HG03175 (cell line): Measurements from ENCODE around the gene STARD8.
"Not testable (repeated sequence)": the region's sequence is repeated elsewhere in the genome, so short reads cannot be mapped to it uniquely, and the experiment has no call there.

Source experiments
- ATAC-seq: cut with Tn5 transposase; IDR thresholded peaks from one replicate; pipeline ENCODE4 v1.9.1; 2021; ENCODE audit warnings: mild to moderate bottlenecking, moderate library complexity; ENCODE audit not compliant: unreplicated experiment

STARD8 gene

DNA sequence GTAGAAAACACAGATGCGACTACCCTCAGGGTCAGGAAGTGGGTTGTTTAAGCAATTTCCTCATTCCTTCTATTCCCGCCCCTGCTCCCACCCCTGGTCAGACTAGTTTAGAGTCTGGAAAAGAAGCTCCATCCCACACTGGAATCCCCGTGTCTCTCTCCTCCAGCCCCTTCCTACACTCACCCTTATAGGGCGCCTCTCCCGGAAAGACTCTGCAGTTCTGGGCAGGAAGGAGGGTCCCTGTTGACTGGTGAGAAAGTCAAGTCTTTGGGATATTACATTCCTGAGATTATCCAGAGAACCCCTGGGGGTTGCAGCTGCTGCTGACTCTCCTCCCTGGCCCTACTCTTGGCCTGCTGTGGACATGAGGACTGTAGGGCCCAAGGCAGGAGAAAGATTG is 11.9 kb downstream of the STARD8 start:
- no peak for ATAC-seq

DNA sequence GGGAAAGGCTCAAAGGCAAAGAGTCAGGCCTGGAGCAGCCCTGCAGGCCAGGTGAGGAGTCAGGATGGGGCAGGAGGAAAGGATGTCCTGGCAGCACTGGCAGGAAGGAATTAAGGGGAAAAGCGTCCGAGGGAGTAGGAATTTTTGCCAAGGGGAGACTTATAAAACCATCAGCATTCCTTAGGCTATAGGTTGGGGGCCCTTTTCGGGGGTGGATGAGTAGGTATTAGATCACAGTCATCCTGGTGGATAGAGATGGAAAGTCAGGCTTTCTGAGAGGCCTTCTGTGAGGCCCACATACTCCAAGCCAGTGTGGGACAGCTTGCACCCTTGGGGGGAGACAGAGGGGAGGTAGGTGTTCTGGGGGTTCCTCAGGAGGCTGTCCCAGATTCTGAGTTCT is 12.3 kb downstream of the STARD8 start:
- no peak for ATAC-seq

DNA sequence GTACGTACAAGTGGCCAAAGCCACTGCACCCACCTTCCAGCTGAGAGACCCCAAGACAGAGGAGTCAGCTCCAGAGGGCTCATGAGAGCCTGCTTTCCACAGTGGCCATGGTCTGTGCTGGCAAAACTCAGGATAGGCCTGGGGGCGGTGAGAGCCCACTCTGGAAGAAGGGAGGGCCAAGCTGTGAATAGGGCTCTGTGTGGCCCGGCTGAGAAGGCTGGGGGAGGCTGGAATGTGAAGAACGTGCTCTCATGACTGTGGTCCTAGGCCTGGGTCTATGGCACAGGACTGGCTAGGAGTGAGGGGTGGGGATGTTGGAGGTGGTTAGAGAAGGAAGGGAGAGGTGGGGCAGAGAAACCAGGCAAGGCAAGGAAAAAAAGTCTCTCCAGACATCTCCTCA is 13.3 kb downstream of the STARD8 start:
- no peak for ATAC-seq

DNA sequence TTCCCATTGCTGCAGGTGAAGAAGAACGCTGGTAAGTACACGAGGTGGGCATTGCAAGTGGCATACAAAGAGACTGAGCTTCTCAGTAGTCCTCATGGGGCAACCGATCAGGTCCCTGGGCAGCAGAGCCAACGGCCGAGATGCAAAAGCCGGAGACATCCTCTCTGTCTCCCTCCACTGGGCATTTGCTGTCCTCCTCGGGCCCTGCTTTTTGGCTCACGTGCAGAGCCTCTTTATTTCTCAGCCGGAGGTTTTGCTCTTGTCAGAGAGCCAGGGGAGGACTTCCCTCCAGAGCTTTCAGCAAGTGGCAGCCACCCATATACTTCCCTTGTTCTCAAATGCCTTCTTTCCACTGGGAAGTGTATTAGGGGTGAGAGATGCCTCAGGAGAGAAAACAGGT is 18.0 kb downstream of the STARD8 start:
- no peak for ATAC-seq

DNA sequence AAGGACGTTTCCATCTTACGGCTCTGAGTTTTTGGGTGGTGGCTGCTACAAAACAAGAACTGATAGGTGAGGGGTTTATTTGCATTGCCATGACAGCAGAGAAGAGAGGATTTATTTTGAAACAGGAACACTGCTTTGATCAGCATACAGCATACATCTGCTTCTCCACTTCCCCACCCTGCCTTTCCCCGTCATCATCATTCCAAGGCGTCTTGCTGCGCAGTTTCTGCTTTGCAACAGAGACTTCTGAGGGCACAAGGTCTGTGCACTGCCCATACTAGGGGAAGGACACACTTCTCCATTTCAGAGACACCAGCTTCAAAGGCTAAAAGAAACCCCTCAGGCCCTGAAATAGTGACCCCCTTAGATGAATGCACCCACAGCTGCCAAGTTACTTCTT is 19.1 kb downstream of the STARD8 start:
- no peak for ATAC-seq

DNA sequence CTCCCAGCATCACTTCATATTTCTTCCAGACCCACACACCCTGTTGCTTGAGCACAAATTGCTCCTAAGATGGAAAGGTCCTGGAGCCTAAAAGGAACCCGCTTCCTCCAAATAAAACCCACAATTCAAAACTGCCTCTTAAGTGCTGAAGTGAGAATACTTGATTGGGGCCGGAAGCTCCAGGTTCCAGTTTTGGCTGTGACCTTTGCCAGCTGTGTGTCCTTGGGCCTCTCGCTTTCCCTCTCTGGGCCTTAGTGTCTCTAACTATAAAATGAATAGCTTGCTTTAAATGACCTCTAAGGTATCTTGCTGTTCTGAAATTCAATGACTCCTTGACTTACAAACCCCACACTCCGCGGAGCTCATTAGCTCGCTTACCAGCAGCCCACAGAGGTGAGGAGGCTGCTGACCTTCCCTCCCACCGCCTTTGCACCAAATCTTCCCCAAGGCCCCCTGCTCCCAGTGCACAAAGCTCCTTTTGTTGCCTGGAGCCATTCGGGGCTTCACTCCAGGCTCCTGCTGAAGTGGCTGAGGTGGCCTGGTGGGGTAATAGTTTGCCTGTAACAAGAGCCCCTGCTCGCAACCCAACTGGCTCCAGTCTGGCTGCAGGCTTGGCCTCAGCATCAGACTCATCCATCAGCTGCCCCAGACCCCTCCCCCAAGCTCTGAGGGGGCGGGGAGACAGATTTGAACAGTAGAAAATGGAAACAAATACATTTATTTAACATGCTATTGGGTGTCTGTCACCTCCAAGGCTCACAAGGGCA is 21.8 kb downstream of the STARD8 start:
- no peak for ATAC-seq

DNA sequence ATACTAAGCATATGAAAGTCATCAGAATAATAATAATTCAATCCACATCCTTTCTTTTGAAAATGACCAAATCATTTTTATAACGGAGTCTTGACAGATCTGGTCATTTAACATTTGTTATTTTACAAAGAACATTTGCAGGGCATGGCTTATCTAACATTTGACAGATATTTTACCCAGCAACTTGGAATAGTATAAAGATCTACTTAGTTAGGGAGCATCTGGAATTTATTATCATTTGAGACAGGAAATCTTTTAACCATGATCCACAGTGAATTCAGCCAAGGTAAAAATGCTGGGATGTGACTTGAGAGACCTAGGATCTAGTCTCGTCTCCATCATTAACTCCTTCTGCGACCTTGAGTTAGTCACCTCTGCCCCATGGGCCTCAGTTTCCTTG is 22.4 kb downstream of the STARD8 start:
- no peak for ATAC-seq

DNA sequence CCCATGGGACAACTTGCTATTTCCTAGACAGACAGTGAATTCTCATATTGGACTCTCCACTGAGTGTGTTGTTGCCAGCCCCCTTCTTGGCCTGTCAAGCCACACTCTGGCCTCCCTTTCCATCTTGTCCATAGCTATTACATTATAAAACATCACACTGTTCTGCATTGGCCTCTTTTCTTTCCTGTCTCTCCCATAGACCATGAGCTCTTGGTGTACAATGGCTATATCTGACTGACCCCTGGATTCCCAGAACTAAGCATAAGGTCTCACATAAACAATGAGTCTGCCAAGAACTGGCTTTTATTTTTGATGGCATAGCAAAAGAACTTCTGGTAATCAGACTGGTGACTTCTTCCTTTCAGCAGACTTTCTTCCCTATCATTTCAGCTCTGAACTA is 23.8 kb downstream of the STARD8 start:
- no peak for ATAC-seq

DNA sequence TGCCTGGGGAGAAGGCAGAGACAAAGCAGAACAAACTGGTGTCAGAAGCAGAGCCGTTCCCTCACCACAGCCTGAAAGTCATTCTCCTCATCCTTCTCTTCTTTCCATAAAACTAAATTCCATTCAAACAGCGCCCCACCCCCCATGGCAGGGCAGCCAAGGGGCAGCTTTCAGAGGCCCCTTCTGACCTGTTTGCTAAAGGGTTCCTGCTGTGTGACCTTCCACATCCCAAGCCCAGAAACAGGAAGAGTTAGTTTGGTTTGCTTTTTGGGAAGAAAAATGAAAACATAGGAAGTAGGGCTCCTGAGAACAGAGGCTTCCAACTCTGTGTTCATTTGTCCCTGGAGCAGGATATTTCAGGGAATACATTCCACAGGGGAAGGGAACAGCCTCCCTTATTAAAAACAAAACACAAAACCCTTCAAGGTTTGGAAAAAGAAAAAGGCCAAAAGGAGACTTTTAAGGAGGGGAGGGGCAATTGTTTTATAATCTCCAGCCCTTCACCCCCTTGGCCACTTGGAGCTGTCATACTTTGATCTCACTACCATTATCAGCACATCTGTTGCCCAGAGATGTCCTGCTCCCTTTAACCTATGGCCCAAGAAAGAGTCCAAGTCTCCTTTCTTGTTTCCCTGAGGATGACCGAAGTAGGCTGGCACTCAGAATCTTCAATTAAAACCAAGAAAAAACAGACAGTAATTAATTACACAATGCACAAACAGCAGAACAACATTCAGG is 25.3 kb downstream of the STARD8 start:
- no peak for ATAC-seq

DNA sequence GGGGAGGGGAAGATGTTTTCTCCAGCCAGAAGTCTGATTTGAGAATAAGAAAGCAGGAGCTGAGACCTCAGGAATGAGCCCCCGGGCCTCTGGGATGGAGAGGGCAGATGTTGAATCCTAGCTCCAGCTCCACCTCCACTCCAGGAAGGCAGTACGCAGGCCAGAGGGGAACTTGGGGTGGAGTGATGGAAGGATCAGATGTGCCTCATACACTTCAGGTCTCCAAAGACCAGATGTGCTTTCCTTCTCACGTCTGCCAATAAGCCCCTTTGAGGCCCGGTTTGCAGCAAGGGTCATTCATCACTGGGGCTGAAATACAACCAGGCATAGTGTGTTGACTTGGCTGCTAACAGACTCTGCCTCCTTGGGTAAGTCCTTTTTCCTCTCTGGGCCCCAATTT is 28.1 kb downstream of the STARD8 start:
- no peak for ATAC-seq

DNA sequence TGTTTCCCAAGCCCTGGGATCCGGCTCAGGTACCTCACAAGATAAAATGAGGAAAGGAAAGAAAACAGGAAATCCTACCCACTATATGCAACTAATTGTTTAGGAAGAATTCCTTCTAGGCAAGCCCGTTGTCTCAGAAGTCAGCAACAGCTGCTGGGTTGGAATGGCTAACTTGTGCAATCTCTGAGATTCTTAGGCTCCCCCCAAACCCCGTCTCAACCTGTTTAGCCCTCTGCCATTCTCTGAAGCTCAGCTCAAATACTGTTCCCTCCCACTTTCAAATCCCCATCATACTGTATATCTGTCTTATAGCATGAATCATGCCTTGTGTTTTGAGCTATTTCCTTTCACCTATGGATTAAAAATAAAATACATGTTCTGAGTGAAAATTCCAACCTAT is 28.9 kb downstream of the STARD8 start:
- no peak for ATAC-seq

DNA sequence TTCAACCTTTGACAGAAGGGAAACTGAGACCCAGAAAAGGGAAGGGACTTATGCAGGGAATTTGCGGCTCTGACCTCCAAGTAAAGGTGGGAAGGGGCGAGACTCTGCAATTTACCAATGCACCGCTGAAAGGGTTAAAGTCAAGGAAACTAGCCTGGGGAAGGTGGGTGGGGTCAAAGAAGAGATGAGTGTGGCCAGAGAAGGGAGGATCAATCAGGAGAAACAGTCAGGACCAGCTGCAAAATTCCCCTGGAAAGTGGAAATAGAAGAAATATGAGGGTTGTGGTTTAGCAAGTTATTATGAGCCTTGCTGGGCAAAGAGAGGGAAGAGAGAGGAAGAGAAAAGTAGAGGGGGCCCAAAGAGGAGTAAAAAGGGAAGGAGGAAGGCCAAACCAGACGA is 30.5 kb downstream of the STARD8 start:
- no peak for ATAC-seq

DNA sequence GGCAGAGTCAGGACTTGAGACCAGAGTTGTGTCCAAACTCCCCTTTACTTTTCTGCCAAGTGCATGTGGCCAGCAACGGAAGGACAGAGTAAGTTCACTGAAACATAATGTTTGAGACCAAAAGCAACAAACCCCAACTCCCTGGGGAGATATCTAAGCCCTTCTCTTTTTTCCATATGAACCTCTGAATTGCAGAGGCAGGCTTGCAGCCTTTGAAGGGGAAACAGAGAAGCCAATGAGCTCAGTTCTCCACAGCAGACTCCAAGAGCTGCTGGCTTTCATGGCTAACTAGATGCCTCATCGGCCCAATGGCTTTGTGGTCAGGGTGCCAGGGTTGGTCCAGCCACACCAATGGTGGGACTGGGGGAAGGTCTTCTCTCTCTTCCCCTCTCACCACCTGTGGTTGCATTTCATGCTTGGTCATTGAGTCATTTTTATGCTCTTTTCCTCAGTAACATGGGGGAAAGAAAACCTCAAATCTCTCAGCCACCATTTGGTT is 34.0 kb downstream of the STARD8 start:
- no peak for ATAC-seq

DNA sequence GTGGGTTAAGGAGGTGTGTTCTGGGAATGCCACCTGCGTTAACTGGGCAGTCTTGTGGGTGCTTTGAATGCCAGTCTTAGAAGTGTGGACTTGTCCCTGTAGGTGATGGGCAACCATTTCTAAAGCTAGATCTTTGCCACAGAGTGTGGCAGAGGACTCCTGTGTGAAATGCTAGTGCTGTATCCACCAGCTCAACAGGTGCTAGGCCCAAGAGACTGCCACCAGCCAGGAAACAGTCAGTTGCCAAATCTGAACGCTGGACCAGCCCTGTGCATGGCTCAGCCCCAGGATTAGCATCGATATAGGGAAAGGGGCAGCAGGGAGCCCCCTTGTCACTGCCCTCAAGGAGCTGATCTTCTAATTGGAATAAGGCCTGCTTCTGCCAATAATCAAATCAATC is 35.3 kb downstream of the STARD8 start:
- no peak for ATAC-seq

DNA sequence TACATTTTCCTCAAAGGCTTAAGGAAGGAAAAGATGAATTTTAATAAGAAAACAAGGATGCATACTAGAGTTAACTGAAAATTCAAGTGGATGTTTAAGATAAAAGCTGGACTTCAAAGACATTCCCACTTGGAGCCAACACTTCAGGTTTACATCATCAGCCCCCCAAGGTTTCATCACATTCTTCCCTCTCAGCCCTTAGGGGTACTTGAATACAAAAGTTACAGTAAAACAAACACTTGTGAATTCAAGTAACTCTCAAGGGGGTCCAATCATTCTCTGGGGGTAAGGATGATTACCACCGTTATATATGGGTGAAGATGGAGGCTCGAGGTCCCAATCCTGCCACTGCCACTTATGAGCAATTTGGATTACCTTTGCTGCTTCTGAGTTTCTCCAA is 36.1 kb downstream of the STARD8 start:
- no peak for ATAC-seq

DNA sequence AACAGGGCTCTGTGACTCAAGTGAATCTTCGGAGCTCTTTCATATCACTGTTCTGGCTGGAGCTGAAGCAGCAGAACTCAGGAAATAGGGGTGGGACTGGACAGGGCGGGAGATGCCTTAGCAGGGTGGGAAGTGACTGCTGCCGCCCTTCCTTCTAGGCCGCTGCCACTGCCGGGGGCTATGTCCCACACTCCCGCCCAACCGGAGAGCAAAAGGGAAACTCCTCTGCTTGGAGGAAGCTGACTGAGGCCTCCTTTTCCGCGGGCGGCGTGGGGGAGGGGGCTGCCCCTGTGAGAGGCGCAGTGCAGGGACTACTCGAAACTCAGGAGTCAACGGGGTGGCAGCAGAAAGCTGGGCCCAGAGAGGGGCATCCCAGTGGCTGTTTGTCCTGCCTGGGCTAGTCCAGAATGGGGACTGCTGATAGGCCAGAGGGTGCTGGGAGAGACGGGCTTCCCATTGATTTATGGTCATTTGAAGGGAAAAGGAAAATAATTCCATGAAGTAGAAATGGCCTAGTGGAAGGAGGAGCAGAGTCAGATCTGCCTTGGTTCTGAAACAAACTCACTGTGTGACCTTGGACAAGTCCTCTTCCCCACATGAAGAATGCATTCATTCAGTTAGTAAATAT is 36.9 kb downstream of the STARD8 start:
- ATAC-seq: no peak

DNA sequence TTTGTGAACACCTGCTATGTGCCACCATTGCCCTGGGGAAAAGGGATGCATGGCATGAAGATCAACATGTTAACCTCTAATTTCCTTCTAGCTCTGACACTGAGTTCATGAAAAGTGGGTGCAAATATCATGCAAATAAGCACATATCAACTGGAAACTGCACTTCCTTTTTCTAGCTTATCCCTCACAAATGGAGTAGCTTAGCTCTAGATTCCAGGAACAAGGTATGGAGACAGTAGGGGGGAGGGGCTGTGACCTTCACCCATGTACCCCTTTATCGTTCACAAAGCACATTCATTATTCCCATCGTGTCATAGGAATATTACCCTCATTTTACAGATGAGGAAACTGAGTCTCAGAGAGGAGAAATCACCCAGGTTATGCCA is 37.4 kb downstream of the STARD8 start:
- ATAC-seq: no peak

DNA sequence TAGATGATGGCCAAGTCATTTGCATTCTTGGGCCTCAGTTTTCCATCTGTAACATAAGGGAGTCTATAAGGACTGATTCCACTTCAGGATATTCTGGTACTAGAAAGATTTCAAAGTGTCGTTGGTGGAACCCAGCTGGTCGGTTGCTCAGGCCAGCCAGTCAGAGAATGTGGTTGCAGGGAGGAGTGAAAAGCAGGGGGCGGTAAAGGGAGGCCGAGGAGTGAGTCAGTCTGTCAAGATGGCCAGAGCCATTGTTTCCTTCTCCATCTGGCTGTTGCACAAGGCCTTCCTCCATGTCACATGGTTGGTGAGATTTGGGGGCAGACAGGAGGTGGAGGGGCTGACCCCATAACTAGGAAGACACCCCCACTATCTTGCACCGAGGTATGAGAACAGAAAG is 38.2 kb downstream of the STARD8 start:
- ATAC-seq: no peak

DNA sequence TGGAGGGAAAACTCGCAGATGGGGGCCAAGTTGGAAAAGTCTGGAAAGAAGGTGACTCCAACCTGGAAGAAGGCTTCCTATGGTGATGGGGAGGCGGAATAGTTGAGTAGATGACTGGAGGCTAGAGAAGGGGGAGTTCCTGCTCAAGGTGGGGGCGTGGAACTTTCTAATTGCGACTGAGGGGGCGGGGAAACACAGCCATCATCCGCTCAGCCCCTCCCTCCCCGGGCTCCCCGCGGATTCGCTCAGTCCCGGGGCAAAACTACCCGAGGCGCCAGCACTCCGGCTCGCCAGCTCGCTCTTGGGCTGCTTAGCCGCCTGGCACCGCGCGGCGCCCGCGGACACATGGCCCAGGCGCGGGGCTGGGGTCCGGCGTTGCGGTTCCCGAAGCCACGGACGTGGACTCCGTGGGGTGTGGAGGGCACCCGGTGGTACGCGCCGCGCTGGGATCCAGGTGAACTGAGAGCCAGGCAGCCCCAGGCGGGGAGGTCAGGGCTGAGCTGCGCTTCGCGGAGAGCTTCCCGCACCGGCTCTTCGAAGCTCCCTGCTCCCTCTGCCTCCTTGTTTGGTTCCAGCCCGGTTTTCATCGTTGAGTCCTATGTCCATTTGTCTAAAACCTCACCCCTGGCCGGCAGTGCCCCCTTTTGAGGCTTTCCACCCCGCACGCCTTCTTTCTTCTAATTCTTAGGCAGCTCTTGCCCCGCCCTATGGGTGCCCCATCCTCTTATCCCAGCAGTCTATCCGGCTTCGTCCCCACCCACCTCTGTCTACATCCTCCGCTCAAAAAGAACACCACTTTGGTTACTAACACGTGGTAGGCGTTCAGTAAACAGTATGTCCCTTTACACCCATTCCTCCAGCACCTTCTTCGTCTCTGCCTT is 38.9 kb downstream of the STARD8 start:
- ATAC-seq: no peak

DNA sequence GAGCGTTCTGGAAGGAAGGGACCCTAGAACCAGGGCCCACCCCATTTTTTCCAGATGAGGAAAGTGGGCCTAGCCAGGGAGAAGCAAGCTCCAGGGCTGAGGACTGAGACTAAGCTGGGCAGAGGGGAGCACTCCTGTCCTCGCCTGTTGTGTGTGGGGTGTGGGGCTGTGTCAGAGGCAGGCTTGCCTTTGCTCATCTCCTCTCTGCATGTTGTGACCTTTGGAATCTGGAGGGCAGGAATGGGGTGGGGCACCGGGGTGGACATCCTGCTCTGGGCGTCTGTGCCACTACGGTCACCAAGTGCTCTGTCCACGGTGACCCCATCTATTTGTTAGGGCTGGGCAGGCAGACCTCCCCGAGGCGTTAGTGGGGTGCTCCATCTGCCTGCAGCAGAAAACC is 41.5 kb downstream of the STARD8 start:
- not testable (repeated sequence) for ATAC-seq

DNA sequence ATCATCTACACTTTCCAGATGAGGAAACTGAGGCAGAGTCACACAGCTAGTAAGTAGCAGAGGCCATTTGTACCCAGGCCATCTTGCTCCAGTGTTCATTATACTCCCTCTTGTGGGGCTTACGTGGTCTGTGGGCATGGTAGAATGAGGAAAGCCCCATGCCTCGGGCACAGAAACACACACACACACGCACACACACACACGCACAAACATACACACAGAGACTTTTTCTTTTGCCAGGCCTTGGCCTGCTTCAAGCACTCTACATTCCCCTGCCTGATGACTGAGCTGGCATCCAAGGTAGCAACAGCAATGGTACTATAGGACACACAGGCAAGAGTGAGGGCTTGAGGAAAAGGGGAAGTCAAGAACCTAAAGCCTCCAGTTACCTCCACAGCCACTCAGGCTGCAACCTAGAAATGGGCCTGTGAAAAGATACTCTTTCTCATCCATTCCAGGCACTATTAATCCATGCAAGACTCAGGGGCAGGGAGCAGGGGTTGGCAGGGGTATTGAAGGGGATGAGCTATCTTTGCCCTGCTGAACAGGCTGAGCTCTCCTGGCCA is 43.6 kb downstream of the STARD8 start:
- ATAC-seq: no peak
